Measurements from ENCODE around the gene GPR142. TPM values are rescaled to one million over a fixed set of nuclear protein-coding genes. Genes with fewer than 3 reads are reported as not detected.

The GPR142 gene
- total and polyA plus RNA-seq, 10 of the 15 experiments (the other 5 are each of a cell fraction or from before 2014, with no cell fraction given), result not detected

DNA sequence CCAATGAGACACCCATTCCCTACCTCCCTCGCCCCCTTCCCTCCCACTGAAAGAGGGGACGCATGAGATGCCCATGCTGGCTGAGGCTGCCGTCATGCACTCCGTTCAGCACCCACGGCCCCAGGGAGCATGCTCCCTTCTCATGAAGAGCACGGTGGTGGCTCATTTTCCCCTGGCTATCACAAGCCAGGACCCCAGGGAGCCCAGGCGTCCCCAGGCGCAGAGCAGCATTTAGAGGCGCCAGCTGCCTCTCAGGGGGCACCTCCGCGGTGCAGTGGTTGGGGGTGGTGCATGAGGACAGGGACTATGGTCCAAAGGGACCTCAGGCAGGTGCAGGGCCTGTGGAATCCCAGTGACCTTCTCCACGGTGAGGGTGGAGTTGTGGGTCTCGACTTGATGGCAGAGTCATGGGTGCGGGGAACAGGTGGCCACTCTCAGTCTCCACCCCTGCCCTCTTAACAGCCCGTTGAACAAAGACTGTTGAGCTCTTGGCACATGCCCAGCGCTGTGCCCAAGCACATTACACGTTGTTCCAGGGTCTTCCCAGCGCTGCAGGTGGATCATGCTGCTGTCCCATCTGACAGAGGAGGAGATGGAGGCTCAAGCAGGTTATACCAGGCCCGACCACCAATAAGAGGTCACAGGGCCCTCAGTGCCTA is 27.6 kb upstream of the GPR142 start:
- no peaks in the 10 kb centered on the region for H3K9me3 ChIP-seq (replicated peaks; ENCODE audit: control insufficient read depth, insufficient read depth, low read length)
- ChIA-PET SMC1A (ENCODE audit: uncharacterized antibody, unreplicated experiment) (no interaction called here), POLR2A (no interaction called here), RAD21 (ENCODE audit: unreplicated experiment) (no interaction called here), CTCF (no interaction called here)
- no peaks in the 10 kb centered on the region; a peak in 2 of 4 replicates for H3K27me3 ChIP-seq (replicated peaks in 1 of 2; ENCODE audit: control insufficient read depth in 2 of 2, insufficient read depth in 2 of 2, low read length in 1 of 2)
- DNase-seq (ENCODE audit: low read depth, low spot score) (no peak), FAIRE-seq (no peak), ATAC-seq (no peak)
- H3K36me3 ChIP-seq (ENCODE audit: control insufficient read depth in 2 of 2, insufficient read depth in 2 of 2, low read length in 1 of 2), result no peaks in the 10 kb centered on the region
- no peaks in the 10 kb centered on the region for H4K20me1 ChIP-seq (ENCODE audit: control insufficient read depth, insufficient read depth)
- no peak overlapping the region for H3K9ac ChIP-seq (ENCODE audit: control insufficient read depth, insufficient read depth, low read length)
- H3K4me1 ChIP-seq (ENCODE audit: control insufficient read depth, insufficient read depth, low read length), result peaks cover 2% of the 10 kb centered on the region; the same call in 1 of the 2 replicates
- H3K27ac ChIP-seq (ENCODE audit: control insufficient read depth, insufficient read depth), result no peak overlapping the region
- TF ChIP-seq HDAC2 (IDR thresholded peaks at IDR 0.05) (no peak), POLR2AphosphoS2 (IDR thresholded peaks at IDR 0.05; ENCODE audit: low read depth, low read length) (no peak), TBL1XR1 (IDR thresholded peaks at IDR 0.05; ENCODE audit: low read depth, low read length) (no peak), PML (IDR thresholded peaks at IDR 0.05; ENCODE audit: low read length) (no peak), ZNF24 (IDR thresholded peaks at IDR 0.05) (no peak), CBX3 (IDR thresholded peaks at IDR 0.05; ENCODE audit: borderline replicate concordance, low read depth) (no peak), STAT3 (IDR thresholded peaks at IDR 0.05; ENCODE audit: low read depth, low read length) (no peak), SUZ12 (IDR thresholded peaks at IDR 0.05; ENCODE audit: unreplicated experiment) (no peak)
- TF ChIP-seq, protein P1, sequence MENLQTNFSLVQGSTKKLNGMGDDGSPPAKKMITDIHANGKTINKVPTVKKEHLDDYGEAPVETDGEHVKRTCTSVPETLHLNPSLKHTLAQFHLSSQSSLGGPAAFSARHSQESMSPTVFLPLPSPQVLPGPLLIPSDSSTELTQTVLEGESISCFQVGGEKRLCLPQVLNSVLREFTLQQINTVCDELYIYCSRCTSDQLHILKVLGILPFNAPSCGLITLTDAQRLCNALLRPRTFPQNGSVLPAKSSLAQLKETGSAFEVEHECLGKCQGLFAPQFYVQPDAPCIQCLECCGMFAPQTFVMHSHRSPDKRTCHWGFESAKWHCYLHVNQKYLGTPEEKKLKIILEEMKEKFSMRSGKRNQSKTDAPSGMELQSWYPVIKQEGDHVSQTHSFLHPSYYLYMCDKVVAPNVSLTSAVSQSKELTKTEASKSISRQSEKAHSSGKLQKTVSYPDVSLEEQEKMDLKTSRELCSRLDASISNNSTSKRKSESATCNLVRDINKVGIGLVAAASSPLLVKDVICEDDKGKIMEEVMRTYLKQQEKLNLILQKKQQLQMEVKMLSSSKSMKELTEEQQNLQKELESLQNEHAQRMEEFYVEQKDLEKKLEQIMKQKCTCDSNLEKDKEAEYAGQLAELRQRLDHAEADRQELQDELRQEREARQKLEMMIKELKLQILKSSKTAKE (IDR thresholded peaks at IDR 0.05; ENCODE audit: low read depth, poor library complexity, severe bottlenecking), result no peak
- TF ChIP-seq, protein P2, sequence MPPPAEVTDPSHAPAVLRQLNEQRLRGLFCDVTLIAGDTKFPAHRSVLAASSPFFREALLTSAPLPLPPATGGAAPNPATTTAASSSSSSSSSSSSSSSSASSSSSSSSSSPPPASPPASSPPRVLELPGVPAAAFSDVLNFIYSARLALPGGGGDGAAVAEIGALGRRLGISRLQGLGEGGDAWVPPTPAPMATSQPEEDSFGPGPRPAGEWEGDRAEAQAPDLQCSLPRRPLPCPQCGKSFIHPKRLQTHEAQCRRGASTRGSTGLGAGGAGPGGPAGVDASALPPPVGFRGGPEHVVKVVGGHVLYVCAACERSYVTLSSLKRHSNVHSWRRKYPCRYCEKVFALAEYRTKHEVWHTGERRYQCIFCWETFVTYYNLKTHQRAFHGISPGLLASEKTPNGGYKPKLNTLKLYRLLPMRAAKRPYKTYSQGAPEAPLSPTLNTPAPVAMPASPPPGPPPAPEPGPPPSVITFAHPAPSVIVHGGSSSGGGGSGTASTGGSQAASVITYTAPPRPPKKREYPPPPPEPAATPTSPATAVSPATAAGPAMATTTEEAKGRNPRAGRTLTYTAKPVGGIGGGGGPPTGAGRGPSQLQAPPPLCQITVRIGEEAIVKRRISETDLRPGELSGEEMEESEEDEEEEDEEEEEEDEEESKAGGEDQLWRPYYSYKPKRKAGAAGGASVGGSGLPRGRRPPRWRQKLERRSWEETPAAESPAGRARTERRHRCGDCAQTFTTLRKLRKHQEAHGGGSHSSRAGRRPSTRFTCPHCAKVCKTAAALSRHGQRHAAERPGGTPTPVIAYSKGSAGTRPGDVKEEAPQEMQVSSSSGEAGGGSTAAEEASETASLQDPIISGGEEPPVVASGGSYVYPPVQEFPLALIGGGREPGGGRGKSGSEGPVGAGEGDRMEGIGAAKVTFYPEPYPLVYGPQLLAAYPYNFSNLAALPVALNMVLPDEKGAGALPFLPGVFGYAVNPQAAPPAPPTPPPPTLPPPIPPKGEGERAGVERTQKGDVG (CRISPR knock-in tag; IDR thresholded peaks at IDR 0.05), result no peak
- TF ChIP-seq, protein P3, sequence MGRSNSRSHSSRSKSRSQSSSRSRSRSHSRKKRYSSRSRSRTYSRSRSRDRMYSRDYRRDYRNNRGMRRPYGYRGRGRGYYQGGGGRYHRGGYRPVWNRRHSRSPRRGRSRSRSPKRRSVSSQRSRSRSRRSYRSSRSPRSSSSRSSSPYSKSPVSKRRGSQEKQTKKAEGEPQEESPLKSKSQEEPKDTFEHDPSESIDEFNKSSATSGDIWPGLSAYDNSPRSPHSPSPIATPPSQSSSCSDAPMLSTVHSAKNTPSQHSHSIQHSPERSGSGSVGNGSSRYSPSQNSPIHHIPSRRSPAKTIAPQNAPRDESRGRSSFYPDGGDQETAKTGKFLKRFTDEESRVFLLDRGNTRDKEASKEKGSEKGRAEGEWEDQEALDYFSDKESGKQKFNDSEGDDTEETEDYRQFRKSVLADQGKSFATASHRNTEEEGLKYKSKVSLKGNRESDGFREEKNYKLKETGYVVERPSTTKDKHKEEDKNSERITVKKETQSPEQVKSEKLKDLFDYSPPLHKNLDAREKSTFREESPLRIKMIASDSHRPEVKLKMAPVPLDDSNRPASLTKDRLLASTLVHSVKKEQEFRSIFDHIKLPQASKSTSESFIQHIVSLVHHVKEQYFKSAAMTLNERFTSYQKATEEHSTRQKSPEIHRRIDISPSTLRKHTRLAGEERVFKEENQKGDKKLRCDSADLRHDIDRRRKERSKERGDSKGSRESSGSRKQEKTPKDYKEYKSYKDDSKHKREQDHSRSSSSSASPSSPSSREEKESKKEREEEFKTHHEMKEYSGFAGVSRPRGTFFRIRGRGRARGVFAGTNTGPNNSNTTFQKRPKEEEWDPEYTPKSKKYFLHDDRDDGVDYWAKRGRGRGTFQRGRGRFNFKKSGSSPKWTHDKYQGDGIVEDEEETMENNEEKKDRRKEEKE (IDR thresholded peaks at IDR 0.05), result no peak
- TF ChIP-seq, protein P4, sequence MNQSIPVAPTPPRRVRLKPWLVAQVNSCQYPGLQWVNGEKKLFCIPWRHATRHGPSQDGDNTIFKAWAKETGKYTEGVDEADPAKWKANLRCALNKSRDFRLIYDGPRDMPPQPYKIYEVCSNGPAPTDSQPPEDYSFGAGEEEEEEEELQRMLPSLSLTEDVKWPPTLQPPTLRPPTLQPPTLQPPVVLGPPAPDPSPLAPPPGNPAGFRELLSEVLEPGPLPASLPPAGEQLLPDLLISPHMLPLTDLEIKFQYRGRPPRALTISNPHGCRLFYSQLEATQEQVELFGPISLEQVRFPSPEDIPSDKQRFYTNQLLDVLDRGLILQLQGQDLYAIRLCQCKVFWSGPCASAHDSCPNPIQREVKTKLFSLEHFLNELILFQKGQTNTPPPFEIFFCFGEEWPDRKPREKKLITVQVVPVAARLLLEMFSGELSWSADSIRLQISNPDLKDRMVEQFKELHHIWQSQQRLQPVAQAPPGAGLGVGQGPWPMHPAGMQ (IDR thresholded peaks at IDR 0.05; ENCODE audit: borderline replicate concordance), result no peak
- H2AFZ ChIP-seq (ENCODE audit: control insufficient read depth, low read depth, low read length), result no peak overlapping the region
- H3K79me2 ChIP-seq (ENCODE audit: control insufficient read depth, insufficient read depth, low read length), result no peaks in the 10 kb centered on the region
- no TSS peak for BruUV-seq (replicated peaks)
- no peak overlapping the region for H3K4me2 ChIP-seq (ENCODE audit: control insufficient read depth, insufficient read depth)
- 17% methylated on average over 19 of the region's 19 CpGs for WGBS (ENCODE audit: insufficient coverage, insufficient replicate concordance, low lambda C conversion rate, missing lambda C conversion rate)
- in situ Hi-C loops (cut with MboI) (no loop called here), intact Hi-C loops (cut with micrococcal nuclease; ENCODE audit: unreplicated experiment) (no loop called here)
- no peak overlapping the region for H3K4me3 ChIP-seq

Data from GM12878 (cell line).